Stimulated activated CD8-positive, alpha-beta memory T cell treated with anti-CD3 and anti-CD28 coated beads, Interleukin-4, amount 100 ng/mL, for 4 hours (primary cell): Measurements from ENCODE around the gene SLC6A19.
"Not testable (repeated sequence)": the region's sequence is repeated elsewhere in the genome, so short reads cannot be mapped to it uniquely, and the experiment has no call there.

ENCODE experiments used
- DNase-seq, 2 donors: peaks; one replicate each; pipeline ENCODE4 v3.0.0-alpha.2; 2020; ENCODE audit warnings: low read depth in 2 of 2, low spot score in 1 of 2

SLC6A19 gene

DNA sequence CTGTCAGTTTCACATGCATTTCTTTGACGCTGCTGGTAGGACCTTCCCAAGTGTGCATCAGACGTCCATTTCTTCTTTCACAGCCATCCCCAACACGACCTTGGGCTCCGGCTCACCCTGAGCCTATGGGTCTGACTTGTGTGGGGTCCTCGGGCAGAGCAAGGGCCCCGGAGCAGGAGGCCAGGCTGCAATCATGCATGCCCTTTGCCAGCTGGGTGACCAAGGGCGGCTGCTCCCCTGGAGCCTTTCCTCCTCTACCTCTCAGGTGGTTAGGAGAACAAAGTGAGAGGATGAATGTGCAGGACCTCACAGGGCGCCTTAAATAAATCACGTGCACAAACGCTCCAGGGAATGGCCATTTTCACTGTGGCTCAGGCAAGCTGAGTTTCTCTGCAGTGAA lies 60.2 kb downstream of the SLC6A19 start:
- no peak for DNase-seq

DNA sequence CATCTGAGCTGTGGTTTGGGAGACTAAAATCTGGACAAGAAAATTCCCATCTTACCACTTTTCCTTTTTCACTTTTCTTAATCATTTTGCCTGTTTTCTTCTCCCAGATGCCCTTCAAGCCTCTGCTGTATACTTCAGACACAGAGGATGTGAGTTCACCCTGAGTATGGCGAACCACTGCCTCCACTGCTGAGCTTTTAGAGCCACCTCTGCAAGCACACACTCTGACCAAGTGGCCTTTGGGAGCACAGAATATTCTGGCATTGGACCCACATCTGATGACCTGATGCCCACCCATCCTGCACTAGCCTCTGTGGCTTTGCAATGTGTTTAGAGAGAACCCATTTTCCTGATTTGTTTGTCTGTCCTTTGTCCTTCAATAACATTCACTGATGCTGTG lies 61.0 kb downstream of the SLC6A19 start:
- DNase-seq = no peak

DNA sequence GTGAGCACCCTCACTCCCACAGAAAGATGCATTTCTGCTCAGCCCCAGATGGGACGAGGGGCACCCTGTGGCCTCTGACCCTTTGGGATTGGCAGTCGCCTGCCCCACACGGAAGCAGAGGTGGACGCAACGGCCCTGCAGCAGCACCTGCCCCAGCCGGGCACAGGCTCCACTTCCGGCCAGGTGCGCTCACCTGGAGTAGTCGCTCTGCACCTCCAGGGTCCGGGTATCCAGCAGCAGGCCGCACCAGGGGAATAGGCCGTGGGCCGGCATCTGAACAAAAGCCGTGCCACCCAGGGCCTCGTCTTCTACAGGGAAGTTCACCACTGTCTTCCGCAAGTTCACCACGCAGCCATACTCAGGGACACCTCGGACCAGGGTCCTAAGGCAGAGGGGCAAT lies 62.8 kb downstream of the SLC6A19 start:
- DNase-seq = no peak

DNA sequence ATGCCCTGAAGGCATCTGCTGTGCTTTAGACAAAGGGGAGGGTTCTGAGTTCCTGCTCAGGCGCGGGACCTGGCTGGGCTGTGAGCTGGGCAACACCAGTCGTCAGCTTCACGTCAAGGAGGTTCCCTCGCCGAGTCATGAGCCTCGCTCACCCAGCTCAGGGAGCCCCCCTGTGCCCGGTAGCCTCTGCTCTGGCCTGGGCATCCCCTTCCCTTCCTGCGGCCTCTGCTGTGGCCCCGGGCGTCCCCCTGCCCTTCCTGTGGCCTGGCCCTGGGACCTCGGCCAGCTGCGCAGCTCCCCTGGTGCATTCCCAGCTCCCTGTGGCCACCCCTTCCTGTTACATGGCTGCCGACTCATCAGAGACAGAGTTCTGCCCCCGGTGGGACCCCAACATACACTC lies 63.6 kb downstream of the SLC6A19 start:
- no peak for DNase-seq

DNA sequence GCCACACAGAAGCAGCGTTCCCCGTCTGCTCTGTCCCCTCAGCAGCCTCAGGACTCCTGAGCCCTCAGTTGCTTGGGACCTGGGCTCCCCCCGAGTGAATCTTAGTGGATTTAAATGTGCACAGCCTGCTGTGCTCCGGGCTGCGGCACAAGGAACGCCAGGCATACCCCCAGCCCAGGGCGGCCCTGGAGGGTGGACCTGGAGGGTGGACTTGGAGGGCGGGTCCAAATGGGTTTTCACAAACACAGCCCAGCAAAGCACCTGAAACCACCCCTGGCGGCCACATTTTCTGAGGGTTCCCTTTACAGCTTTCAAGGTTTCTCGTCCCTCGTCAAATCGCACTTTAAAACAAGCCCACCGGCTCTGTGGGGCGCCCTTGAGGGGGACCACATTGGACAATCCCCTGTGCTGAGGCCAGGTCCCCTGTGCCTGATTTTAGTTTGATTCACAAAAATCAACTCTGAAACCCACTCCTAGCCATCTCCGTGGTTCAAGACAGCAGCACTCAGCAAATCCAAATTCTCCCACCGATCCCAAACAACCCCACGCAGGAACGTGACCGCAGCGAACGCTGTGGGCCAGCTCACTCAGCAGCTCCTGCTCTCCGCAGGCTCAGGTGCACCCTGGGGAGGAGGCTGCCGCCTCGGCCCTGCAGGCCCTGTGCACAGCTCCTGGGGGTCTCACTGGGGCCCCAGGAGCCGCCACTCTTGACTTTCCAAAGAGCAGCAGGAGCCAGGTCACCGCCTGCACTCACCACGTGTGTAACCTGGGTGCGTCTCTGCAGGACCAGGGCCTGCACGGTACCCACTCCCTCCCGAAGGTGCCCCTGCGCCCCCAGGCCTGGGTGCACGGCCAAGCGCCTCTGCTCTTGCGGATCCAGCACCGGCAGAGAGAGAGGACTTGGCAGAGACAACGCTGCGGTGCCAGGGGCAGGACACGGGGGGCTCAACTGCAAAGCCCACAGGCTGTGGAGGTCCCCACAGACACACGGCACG lies 64.4 kb downstream of the SLC6A19 start:
- DNase-seq = no peak

DNA sequence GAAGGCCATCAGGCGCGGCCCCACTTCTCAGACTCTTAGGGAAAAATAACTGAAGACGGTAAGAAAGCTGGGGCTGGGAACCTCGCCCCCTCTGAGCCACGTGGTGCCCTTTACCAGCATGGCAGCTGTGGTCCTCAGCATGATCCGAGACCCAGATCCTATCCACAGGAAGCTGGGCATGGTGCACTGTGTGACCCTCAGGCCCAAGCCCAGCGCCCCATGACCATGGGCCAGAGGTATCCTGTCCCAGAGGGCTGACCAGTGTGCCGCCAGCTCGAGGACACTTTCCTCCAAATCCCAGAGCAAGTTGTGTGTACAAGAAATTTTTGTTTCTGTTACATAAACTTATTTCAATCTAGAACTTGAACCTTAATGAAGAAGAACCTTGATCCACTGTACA lies 65.4 kb downstream of the SLC6A19 start:
- no peak for DNase-seq

DNA sequence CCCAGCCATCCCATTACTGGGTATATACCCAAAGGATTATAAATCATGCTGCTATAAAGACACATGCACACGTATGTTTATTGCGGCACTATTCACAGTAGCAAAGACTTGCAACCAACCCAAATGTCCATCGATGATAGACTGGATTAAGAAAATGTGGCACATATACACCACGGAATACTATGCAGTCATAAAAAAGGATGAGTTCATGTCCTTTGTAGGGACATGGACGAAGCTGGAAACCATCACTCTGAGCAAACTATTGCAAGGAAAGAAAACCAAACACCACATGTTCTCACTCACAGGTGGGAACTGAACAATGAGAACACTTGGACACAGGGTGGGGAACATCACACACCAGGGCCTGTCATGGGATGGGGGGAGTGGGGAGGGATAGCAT lies 66.1 kb downstream of the SLC6A19 start:
- not testable (repeated sequence) for DNase-seq

DNA sequence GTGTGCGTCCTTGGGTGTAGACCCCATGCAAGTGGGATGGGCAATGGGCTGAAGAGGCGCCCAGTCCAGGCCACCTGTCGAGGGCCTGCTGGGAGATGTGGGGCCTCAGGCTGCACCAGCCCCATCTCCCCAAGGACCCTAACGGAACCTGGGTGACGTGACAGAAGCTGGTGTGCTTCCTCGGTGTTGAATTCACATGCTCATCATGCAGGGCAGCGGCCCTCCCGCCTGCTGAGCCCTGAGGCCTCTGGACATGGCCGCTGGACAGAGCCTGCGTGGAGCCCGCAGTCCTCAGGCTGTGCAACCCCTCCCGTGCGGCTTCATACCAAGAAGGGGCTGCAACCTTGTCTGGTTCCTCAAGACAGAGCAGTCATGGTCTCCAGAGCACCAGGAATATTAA lies 66.7 kb downstream of the SLC6A19 start:
- no peak for DNase-seq

DNA sequence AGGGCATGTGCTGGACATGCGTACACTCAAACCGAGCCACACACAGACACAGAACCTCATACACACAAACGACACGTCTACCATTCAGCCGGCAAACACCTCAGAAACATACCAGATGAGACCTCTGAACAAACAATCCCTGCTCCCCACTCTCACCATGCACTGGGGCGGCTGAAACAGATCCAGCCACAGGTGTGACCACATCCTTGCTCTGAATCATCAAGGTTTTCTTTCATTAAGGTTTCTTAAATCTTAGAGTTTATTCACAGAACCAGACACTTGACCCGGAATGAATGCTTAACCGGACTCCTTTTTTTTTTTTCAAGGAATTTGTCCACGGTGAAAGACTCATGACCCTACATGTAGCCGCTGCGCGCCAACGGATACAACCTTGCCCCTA lies 67.3 kb downstream of the SLC6A19 start:
- peak in 1 of 2 donors; percentile 6 for DNase-seq

DNA sequence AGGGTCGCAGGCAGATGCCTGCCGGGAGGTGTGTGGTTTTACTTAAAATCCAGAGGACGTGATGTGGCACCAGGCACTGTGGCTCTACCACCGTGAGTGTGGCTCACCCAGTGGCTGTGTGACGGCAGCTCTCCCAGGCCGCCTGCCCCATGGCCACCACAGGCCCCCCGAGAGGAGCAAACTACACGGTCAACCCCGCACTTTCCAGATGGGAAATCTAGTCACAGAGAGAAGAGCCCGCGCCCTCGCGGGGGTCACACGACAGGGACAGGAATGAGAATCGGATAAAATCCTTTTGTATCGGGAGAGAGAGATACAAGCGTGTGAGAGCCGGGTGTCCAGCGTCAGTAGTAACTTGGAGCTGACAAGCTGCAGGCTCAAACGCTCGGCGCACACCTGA lies 69.0 kb downstream of the SLC6A19 start:
- DNase-seq = no peak

DNA sequence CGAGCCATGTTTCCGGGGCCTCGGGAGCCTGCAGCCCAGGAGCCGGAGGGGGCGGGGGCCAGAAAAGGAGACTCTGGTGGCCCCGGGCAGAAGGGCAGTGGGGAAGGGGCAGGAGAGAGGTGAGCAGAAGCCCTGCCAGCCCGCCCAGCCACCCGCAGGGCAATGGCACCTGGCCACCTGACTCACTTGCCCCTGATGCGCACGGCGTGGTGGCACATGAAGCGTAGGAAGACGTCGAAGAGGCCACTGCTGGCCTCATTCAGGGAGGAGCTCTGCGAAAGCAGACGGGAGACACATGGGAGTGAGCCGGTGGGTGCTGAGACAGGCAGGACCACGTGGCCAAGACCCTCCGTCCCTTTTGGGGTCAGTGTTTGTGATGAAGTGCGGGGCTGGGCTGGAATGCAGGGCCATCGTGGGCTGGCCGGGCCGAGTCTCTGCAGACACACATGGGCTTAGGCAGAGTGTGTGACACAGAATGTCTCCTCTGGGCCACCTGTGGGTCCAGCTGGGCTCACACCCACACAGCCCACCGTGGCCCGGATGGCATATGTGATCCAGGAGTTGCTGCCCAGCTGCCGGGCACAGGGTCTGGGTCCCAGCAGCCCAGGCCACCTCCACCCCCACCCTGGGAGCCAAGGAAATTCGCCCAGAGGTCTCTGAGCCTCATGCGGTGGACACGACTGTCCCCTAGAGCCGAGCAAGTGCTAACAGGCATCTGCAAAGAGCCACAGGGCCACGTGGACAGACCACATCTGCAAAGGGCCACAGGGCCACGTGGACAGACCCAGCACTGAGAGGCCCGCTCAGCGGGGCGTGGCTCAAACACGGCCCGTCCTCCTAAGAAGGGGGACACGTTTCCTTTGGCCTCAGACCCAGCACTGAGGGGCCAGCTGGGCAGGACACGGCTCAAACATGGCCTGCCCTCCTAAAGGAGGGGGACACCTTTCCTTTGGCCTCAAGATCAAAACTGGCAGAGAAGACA lies 69.8 kb downstream of the SLC6A19 start:
- no peak for DNase-seq

DNA sequence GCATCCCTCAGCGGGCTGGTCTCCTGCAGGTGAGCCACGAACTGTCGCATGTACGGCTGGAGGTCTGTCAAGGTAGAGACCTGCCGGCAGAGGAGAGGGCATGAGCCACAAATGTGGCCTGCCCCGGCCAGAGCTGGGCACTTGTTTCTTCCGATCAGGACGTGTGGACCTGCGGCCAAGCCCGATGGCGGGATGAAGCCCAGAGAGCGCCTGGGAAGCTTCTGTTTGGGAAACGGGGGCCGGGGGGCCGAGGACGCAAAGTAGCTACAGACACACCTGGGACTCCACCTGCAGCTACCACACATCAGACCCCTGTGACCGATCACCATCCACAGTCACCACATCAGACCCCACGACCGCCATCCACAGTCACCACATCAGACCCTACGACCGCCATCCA lies 70.8 kb downstream of the SLC6A19 start:
- DNase-seq = no peak

DNA sequence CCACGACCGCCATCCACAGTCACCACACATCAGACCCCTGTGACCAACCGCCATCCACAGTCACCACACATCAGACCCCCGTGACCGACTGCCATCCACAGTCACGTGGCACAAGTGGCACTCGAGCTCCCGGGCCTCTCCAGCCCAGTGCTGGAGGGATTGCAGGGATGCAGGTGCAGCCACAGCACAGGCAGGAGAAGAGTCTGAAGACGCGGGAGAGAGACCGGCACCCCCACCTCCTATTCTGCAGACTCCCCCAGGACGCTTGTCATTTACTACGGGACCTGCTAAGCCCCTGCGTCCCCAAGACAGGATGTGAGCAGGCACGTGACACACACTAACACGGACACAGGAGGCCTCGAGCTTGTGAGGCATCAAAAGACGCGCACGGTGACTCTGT lies 72.3 kb downstream of the SLC6A19 start:
- DNase-seq = no peak

DNA sequence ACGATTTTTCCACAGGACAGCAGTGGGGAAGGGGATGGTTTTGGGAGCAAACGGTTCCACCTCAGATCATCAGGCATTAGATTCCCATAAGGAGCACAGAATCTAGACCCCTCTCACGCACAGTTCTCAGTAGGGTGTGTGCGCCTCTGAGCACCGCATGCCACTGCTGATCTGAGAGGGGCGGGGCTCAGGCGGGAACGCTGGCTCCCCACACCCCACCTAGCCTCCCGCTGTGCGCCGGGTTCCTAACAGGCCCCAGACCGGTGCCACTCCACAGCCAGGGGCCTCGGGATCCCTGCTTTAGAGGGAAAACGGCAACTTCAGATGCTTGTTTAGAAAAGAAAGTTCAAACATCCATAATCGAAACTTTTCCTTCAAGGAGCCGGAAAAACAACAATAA lies 73.1 kb downstream of the SLC6A19 start:
- DNase-seq = no peak
